ENCODE measurements around the gene GAB2. TPM values are rescaled to one million over a fixed set of nuclear protein-coding genes. Genes with fewer than 3 reads are reported as not detected.
A peak's percentile ranks its signal among the peaks of the same experiment; 100 is the strongest.

GAB2 gene
- total and polyA plus RNA-seq, 2 experiments from 2014 or later = 4.9 to 10.2 TPM

- Histone ChIP-seq H3K27ac (peak overlapping the region; percentile 49), H3K27me3 (no peaks in the 10 kb centered on the region), H4K20me1 (ENCODE audit: insufficient read depth, poor library complexity, severe bottlenecking) (no peaks in the 10 kb centered on the region), H2AFZ (no peak overlapping the region), H3K79me2 (peaks cover 51% of the 10 kb centered on the region), H3K9me2 (replicated peaks; ENCODE audit: insufficient read depth) (no peaks in the 10 kb centered on the region), H3K9me3 (ENCODE audit: low read depth) (no peaks in the 10 kb centered on the region), H3K4me1 (ENCODE audit: insufficient read depth) (peaks cover 26% of the 10 kb centered on the region), H3K4me2 (peak overlapping the region; percentile 63), H3K36me3 (replicated peaks; ENCODE audit: insufficient read depth, low read depth) (no peaks in the 10 kb centered on the region), H3K4me3 (no peak overlapping the region)
- WGBS (ENCODE audit: low lambda C conversion rate, missing lambda C conversion rate) = 32% methylated on average over 4 of the region's 4 CpGs
- DNase-seq (ENCODE audit: low spot score) = no peak
- TF ChIP-seq, protein P1, sequence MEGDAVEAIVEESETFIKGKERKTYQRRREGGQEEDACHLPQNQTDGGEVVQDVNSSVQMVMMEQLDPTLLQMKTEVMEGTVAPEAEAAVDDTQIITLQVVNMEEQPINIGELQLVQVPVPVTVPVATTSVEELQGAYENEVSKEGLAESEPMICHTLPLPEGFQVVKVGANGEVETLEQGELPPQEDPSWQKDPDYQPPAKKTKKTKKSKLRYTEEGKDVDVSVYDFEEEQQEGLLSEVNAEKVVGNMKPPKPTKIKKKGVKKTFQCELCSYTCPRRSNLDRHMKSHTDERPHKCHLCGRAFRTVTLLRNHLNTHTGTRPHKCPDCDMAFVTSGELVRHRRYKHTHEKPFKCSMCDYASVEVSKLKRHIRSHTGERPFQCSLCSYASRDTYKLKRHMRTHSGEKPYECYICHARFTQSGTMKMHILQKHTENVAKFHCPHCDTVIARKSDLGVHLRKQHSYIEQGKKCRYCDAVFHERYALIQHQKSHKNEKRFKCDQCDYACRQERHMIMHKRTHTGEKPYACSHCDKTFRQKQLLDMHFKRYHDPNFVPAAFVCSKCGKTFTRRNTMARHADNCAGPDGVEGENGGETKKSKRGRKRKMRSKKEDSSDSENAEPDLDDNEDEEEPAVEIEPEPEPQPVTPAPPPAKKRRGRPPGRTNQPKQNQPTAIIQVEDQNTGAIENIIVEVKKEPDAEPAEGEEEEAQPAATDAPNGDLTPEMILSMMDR (IDR thresholded peaks at IDR 0.05; ENCODE audit: poor library complexity) = no peak
- TF ChIP-seq EZH2phosphoT487 (IDR thresholded peaks at IDR 0.05; ENCODE audit: low read depth, severe bottlenecking, unreplicated experiment) (no peak), EZH2 (IDR thresholded peaks at IDR 0.05; ENCODE audit: borderline replicate concordance) (no peak)
Measured at GRCh38 chr11:78381865-78382264, 35.8 kb downstream of the GAB2 start.

DNA sequence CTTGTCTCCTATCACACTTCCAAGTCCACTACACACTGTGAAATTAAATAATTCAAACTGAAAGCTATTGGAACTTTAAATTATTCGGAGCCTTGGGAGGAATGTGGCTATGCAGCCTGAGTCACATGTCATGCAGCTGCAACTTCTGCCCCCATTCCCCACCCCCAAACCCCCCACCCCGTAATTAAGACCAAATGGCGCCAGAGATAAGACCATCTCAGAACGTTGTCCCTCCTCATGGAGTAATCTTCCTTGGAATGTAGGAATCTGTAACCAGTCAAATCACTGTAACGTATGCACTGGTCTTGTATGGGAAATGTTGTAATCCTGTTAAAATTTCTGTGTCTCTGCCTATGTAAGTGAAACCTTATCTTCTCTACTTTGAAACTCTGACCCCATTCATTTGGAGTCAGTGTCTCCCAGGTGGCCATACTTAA is 37.0 kb downstream of the GAB2 start:
- no peak overlapping the region for H3K4me3 ChIP-seq
- peak overlapping the region; percentile 49 for H3K27ac ChIP-seq
- H3K9me2 ChIP-seq (replicated peaks; ENCODE audit: insufficient read depth) = no peaks in the 10 kb centered on the region
- TF ChIP-seq EZH2 (IDR thresholded peaks at IDR 0.05; ENCODE audit: borderline replicate concordance) = no peak
- TF ChIP-seq, protein P1 (IDR thresholded peaks at IDR 0.05; ENCODE audit: poor library complexity) = no peak
- TF ChIP-seq EZH2phosphoT487 (IDR thresholded peaks at IDR 0.05; ENCODE audit: low read depth, severe bottlenecking, unreplicated experiment) = no peak
- H2AFZ ChIP-seq = no peak overlapping the region
- no peaks in the 10 kb centered on the region for H3K36me3 ChIP-seq (replicated peaks; ENCODE audit: insufficient read depth, low read depth)
- 4% methylated on average over 5 of the region's 5 CpGs for WGBS (ENCODE audit: low lambda C conversion rate, missing lambda C conversion rate)
- no peaks in the 10 kb centered on the region for H3K9me3 ChIP-seq (ENCODE audit: low read depth)
- DNase-seq (ENCODE audit: low spot score) = no peak
- H3K79me2 ChIP-seq = peaks cover 62% of the 10 kb centered on the region
- H4K20me1 ChIP-seq (ENCODE audit: insufficient read depth, poor library complexity, severe bottlenecking) = no peaks in the 10 kb centered on the region
- H3K27me3 ChIP-seq = no peaks in the 10 kb centered on the region
- peak overlapping the region; percentile 63 for H3K4me2 ChIP-seq
- H3K4me1 ChIP-seq (ENCODE audit: insufficient read depth) = peaks cover 26% of the 10 kb centered on the region

- Histone ChIP-seq H4K20me1 (ENCODE audit: insufficient read depth, poor library complexity, severe bottlenecking) (no peaks in the 10 kb centered on the region), H3K27me3 (no peaks in the 10 kb centered on the region), H3K4me2 (no peak overlapping the region), H3K9me3 (ENCODE audit: low read depth) (no peaks in the 10 kb centered on the region), H3K79me2 (peaks cover 64% of the 10 kb centered on the region), H3K27ac (no peak overlapping the region), H3K4me3 (no peak overlapping the region), H3K9me2 (replicated peaks; ENCODE audit: insufficient read depth) (no peaks in the 10 kb centered on the region), H2AFZ (no peak overlapping the region), H3K36me3 (replicated peaks; ENCODE audit: insufficient read depth, low read depth) (no peaks in the 10 kb centered on the region), H3K4me1 (ENCODE audit: insufficient read depth) (peaks cover 26% of the 10 kb centered on the region)
- 81% methylated on average over 3 of the region's 3 CpGs for WGBS (ENCODE audit: low lambda C conversion rate, missing lambda C conversion rate)
- DNase-seq (ENCODE audit: low spot score) = no peak
- TF ChIP-seq EZH2phosphoT487 (IDR thresholded peaks at IDR 0.05; ENCODE audit: low read depth, severe bottlenecking, unreplicated experiment) = no peak
- TF ChIP-seq EZH2 (IDR thresholded peaks at IDR 0.05; ENCODE audit: borderline replicate concordance) = no peak
- TF ChIP-seq, protein P1 (IDR thresholded peaks at IDR 0.05; ENCODE audit: poor library complexity) = no peak
Measured at GRCh38 chr11:78379039-78379670, 38.5 kb downstream of the GAB2 start.

All from hepatocyte (in vitro differentiated cells).